ENCODE results near the gene HIRA.

- TF ChIP-seq CTCF (IDR thresholded peaks at IDR 0.05) (no peak), POLR2A (IDR thresholded peaks at IDR 0.05) (no peak), POLR2AphosphoS5 (IDR thresholded peaks at IDR 0.05) (no peak)
These were observed 72.6 kb downstream of the HIRA start for GRCh38 chr22:19358703-19359553.
